Adipose tissue (tissue), 3 donors: ENCODE results near the gene TMPRSS3. TPM values are rescaled to one million over a fixed set of nuclear protein-coding genes. Genes with fewer than 3 reads are reported as not detected.

Experiments used
- H3K27ac ChIP-seq: one replicate; pipeline ENCODE4 v1.5.1; 2013; ENCODE audit warnings: low read depth, low read length
- WGBS, 3 donors: extraction: QIAGEN DNeasy Blood & Tissue Kit; methylation state at CpG; one replicate each; pipeline ENCODE4 v1.1.7; 2013; 5-methylcytosine and 5-hydroxymethylcytosine counted together
- polyA plus RNA-seq, 3 donors: library from polyadenylated mRNA; stranded (reverse); fragments of 200-250 nt; gene quantifications; one replicate each; pipeline ENCODE4 v1.2.3, GENCODE V29; 2013
- donor health status: healthy with polysubstance abuse.
- donor health status: Bipolar disorder and iron deficiency.
- donor health status: healthy.

Gene TMPRSS3
- 1 to 10 TPM in 1 of 3 donors, under 1 TPM in 2; 0.45 to 2.0 (median 0.59) TPM for polyA plus RNA-seq

- 79 to 85% (median 81%) methylated on average over 17 of the region's 17 CpGs for WGBS, 3 donors
- H3K27ac ChIP-seq: no peak within 1 kb of the TSS
Observed at GRCh38 chr21:42395905-42396651, at the start of gene TMPRSS3. TMPRSS3 (minus strand) TSS chr21:42396052; CDS start chr21:42395417, 635 bp downstream.

GRCh38 chr21:42445311-42445710 is 49.5 kb upstream of the TMPRSS3 start:
- 85 to 86% (median 85%) methylated on average over 7 of the region's 7 CpGs for WGBS, 3 donors
- no peak overlapping the region for H3K27ac ChIP-seq

- 78 to 82% (median 80%) methylated on average over 9 to 10 of the region's 10 CpGs for WGBS, 3 donors
- H3K27ac ChIP-seq: no peak overlapping the region
Observed at GRCh38 chr21:42444745-42445059, 48.9 kb upstream of the TMPRSS3 start.

- no peak overlapping the region for H3K27ac ChIP-seq
- WGBS, 3 donors: 80 to 87% (median 81%) methylated on average over 34 of the region's 34 CpGs
Observed at GRCh38 chr21:42443876-42444744, 48.3 kb upstream of the TMPRSS3 start.

- 86 to 91% (median 89%) methylated on average over 15 of the region's 15 CpGs for WGBS, 3 donors
- H3K27ac ChIP-seq: no peak overlapping the region
Observed at GRCh38 chr21:42443181-42443785, 47.4 kb upstream of the TMPRSS3 start.

GRCh38 chr21:42441963-42442362 is 46.1 kb upstream of the TMPRSS3 start:
- 69 to 91% (median 73%) methylated on average over 6 of the region's 6 CpGs for WGBS, 3 donors
- no peak overlapping the region for H3K27ac ChIP-seq

GRCh38 chr21:42440187-42440792 is 44.4 kb upstream of the TMPRSS3 start:
- 74 to 80% (median 78%) methylated on average over 12 of the region's 12 CpGs for WGBS, 3 donors
- no peak overlapping the region for H3K27ac ChIP-seq

GRCh38 chr21:42439284-42440186 is 43.7 kb upstream of the TMPRSS3 start:
- 74 to 77% (median 75%) methylated on average over 17 of the region's 17 CpGs for WGBS, 3 donors
- no peak overlapping the region for H3K27ac ChIP-seq

- 82 to 89% (median 86%) methylated on average over 24 to 25 of the region's 25 CpGs for WGBS, 3 donors
- H3K27ac ChIP-seq: no peak overlapping the region
Observed at GRCh38 chr21:42438316-42439205, 42.7 kb upstream of the TMPRSS3 start.

GRCh38 chr21:42437786-42438185 is 41.9 kb upstream of the TMPRSS3 start:
- WGBS, 3 donors: 45 to 61% (median 60%) methylated on average over 8 of the region's 8 CpGs
- no peak overlapping the region for H3K27ac ChIP-seq

GRCh38 chr21:42436914-42437313 is 41.1 kb upstream of the TMPRSS3 start:
- H3K27ac ChIP-seq: no peak overlapping the region

- H3K27ac ChIP-seq: no peak overlapping the region
Observed at GRCh38 chr21:42435833-42436232, 40.0 kb upstream of the TMPRSS3 start.

GRCh38 chr21:42435401-42435800 is 39.5 kb upstream of the TMPRSS3 start:
- H3K27ac ChIP-seq: no peak overlapping the region
- WGBS, 3 donors: 52 to 69% (median 66%) methylated on average over 4 of the region's 4 CpGs

GRCh38 chr21:42434884-42435283 is 39.0 kb upstream of the TMPRSS3 start:
- WGBS, 3 donors: 62 to 75% (median 71%) methylated on average over 3 of the region's 3 CpGs
- H3K27ac ChIP-seq: no peak overlapping the region

- 43 to 58% (median 46%) methylated on average over 10 of the region's 10 CpGs for WGBS, 3 donors
Observed at GRCh38 chr21:42433946-42434551, 38.2 kb upstream of the TMPRSS3 start.

GRCh38 chr21:42432695-42433094 is 36.8 kb upstream of the TMPRSS3 start:
- 43 to 90% (median 84%) methylated on average over 1 of the region's 1 CpG for WGBS, 3 donors

More at GRCh38 chr21:42433946-42434551, 38.2 kb upstream of the TMPRSS3 start:
- no peak overlapping the region for H3K27ac ChIP-seq

GRCh38 chr21:42431196-42431595 is 35.3 kb upstream of the TMPRSS3 start:
- H3K27ac ChIP-seq: no peak overlapping the region
- 29 to 72% (median 70%) methylated on average over 7 of the region's 7 CpGs for WGBS, 3 donors

More at GRCh38 chr21:42432695-42433094, 36.8 kb upstream of the TMPRSS3 start:
- H3K27ac ChIP-seq: no peak overlapping the region
